ENCODE data around the gene C6orf47.

C6orf47 gene

DNA sequence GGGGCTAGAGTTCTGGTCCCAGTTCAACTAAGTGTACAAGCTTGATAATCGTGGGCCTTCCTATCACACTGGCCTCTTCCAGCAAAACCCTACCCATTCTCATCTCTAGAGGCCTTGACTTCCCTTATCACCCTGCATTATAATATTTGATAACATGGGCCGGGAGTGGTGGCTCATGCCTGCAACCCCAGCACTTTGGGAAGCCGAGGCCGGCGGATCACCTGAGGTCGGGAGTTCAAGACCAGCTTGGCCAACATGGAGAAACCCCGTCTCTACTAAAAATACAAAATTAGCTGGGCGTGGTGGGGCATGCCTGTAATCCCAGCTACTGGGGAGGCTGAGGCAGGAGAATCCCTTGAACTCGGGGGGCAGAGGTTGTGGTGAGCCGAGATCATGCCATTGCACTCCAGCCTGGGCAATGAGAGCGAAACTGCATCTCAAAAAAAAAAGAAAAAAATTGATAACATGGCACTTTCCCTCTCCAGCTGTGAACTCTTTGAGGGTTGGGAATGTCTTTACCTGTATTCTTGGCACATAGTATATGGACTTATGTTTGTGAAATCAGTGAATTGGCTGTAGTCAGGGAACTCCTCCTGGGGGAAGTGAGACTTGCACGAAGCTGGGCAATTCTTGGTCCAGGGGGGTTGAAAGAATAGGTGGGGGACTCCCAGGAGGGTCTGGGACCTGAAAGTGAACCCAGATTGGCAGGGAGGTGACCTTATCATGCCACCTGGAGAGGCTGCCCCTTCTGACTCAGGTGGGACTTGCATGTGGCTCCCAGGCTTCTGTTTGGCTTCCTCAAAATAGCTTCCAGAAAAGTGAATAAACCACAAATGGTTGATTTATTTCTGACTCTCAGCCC is 915 bp upstream of the C6orf47 start:
- no peak for DNase-seq (ENCODE audit: low spot score)

GRCh38 chr6:31659649-31660380 is 763 bp downstream of the C6orf47 start:
- peak; percentile 32 for DNase-seq (ENCODE audit: low spot score)

DNA sequence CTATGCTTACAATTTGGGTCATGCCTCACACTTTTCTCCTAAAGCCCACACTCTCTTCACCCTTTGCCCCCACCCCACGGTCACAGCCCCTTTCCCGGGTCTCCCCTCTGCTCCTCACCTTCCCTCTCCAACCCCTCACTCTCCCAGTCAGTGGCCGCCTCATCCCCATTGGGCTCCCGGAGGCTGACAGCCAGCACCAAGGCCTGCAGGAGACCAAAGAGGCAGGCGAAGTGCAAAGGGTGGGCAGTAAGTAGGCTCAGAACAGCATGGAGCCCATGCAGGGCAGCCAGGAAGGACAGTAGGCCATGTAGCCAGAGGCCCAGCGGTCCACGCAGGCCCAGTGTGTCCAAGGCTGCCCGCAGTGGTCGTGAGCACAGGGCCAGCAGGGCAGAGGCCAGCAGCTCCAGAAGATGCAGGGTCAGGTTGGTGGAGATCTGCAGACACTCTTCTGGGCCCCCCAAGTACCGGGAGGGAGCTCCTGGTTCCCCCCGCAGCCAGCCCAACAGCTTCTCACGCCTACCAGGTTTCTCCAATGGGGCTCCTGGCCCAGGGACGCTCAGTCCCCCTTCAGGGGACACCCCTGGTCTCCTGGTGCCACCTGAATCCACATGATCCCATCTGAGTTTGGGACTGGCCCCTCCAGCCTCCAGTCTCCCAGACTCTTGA is 1.5 kb downstream of the C6orf47 start:
- DNase-seq (ENCODE audit: low spot score), result no peak

DNA sequence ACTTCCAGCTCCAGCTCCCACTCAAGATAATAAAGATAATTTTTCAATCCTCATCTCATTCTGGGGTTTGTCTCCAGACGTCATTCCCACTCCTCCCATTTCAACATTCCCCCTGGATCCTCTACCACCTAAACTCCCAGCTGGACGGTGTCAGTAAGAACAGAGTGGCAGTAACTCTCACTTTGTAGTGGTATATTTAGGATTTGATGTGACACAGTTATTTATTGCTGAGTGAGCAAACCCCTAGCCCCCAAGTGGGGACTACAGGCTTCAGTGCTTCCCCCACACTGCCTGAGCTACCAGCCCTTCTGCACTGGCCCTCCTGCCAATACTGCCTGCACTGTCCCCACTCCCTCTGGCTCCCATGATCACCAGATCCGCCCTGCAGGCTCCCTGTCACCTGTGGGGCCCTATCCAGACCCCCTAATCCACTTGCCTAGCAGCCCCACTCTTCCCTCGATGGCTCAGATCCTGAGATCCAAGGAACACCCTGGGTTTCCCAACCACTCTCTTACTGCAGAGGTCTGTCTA is 2.4 kb downstream of the C6orf47 start:
- DNase-seq (ENCODE audit: low spot score), result no peak

- DNase-seq (ENCODE audit: low spot score), result no peak
Observed at GRCh38 chr6:31657406-31658157, 3.0 kb downstream of the C6orf47 start.

GRCh38 chr6:31655349-31656237 is 5.0 kb downstream of the C6orf47 start, which contains the start of gene APOM:
Gene APOM (plus strand): TSS chr6:31655894. CDS start chr6:31655967, 73 bp downstream.
- no peak for DNase-seq (ENCODE audit: low spot score)

- DNase-seq (ENCODE audit: low spot score), result no peak
Observed at GRCh38 chr6:31654574-31655348, 5.8 kb downstream of the C6orf47 start.

DNA sequence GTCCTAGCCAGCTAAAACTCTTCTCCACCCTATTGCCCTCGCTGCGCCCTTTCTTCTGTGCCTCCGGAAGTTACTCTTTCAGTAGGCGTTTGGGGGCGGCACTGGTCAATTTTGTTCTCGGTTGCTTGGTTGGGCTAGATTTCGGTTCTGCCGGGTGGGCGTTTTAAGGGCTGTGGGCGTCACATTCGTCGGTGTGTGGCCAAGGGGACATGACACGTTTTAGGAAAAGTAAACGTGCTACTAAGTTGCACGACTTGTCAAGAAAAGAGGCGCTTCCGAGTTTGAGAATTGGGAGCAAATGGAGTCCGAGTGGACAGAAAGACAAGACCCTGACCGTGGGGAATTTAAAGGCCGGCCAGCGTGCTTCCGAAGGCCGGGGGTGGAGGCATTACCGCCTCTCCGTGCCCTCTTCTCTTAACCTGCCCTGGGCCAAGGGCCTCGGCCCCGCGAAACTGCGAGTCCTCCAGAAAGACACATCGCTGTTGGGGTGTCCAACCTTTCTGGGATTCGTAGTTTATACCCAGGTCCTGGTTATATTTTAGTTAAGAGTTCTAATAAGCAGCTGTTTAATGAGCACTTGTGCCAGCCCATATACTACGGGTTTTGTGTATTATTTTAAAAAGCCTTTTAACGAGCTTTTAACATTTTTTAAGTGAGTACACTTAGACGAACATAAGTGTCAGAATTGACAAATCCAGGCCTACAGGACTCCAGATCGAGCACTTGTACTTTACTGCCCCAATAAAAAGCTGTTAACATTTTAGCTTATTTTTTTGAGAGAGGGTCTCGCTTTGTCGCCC is 7.5 kb downstream of the C6orf47 start:
- peak; percentile 90 for DNase-seq (ENCODE audit: low spot score)

- peak; percentile 87 for DNase-seq (ENCODE audit: low spot score)
Observed at GRCh38 chr6:31651602-31652191, 8.9 kb downstream of the C6orf47 start.

DNA sequence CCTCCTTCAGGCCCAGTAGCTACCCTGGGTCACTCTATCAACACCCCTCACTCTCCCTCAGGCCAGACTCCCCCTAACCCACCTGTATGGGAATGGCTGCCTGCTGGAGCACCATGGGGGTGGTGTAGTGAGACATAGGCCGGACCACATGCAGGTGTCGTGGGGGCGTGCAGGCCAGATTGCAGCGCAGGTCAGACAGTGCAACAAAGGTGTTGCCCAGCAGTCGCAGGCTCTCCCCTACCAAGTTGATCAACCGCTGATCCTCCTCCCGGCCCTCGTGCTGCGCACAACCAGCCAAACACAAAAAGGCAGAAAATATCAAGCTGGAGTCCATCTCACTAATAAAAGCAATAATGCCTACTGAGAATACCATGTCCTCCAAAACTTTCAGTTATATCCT is 15.3 kb downstream of the C6orf47 start:
- DNase-seq (ENCODE audit: low spot score), result no peak

DNA sequence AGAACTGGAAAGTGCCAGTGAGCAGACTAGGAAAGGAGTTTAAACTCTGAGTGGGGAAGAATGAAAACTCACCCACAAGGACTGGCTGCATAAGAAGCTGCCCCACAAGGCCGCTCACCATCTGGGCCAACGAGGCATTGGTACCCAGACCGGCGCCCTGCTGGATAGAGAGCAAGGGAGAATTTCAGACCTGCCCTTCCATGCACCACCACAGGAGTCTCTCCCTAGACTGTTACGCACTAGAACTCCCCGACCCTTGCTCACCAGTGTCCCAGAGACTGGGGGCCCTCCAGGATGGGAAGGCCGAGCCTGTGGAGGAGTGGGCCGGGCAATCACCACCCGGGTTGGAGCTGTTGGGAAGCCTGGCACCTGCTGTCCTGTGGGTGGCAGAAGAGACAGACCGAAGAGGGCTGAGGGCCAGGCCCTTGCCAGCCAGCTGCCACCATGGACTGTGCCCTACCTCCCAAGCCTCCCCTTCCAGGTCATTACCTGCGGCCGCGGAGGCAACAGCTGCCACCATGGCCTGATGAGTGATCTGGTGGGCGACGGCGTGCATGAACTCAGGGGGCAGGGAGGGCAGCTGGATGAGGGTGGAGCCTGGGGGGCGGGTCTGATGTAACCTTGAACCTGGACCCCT is 16.6 kb downstream of the C6orf47 start:
- no peak for DNase-seq (ENCODE audit: low spot score)

GRCh38 chr6:31642798-31643570 is 17.6 kb downstream of the C6orf47 start:
- DNase-seq (ENCODE audit: low spot score), result no peak

- DNase-seq (ENCODE audit: low spot score), result no peak
Observed at GRCh38 chr6:31641370-31641769, 19.2 kb downstream of the C6orf47 start.

- no peak for DNase-seq (ENCODE audit: low spot score)
Observed at GRCh38 chr6:31640612-31641011, 20.0 kb downstream of the C6orf47 start.

- DNase-seq (ENCODE audit: low spot score), result peak; percentile 85
Observed at GRCh38 chr6:31639449-31639861, 21.1 kb downstream of the C6orf47 start.

- no peak for DNase-seq (ENCODE audit: low spot score)
Observed at GRCh38 chr6:31639043-31639442, 21.5 kb downstream of the C6orf47 start.
